ENCODE results near the gene UBE2K.
"Not testable (repeated sequence)": the region's sequence is repeated elsewhere in the genome, so short reads cannot be mapped to it uniquely, and the experiment has no call there.

Gene UBE2K

GRCh38 chr4:39731908-39732307 is 34.0 kb downstream of the UBE2K start:
- DNase-seq: no peak

GRCh38 chr4:39732728-39733127 is 34.8 kb downstream of the UBE2K start:
- DNase-seq: no peak

- not testable (repeated sequence) for DNase-seq
Measured at GRCh38 chr4:39739591-39739990, 41.7 kb downstream of the UBE2K start.

- peak; percentile 18 to 29 for DNase-seq
Measured at GRCh38 chr4:39741401-39741800, 43.5 kb downstream of the UBE2K start.

GRCh38 chr4:39745920-39746319 is 48.0 kb downstream of the UBE2K start:
- DNase-seq: no peak

- DNase-seq: no peak
Measured at GRCh38 chr4:39750216-39750615, 52.3 kb downstream of the UBE2K start.

GRCh38 chr4:39754309-39754708 is 56.4 kb downstream of the UBE2K start:
- DNase-seq: no peak

GRCh38 chr4:39756159-39756558 is 58.2 kb downstream of the UBE2K start:
- no peak for DNase-seq

GRCh38 chr4:39758176-39758575 is 60.2 kb downstream of the UBE2K start:
- DNase-seq: no peak

- no peak for DNase-seq
Measured at GRCh38 chr4:39759569-39759968, 61.6 kb downstream of the UBE2K start.

- DNase-seq: no peak
Measured at GRCh38 chr4:39761005-39761667, 63.2 kb downstream of the UBE2K start.

- no peak for DNase-seq
Measured at GRCh38 chr4:39763714-39764572, 66.0 kb downstream of the UBE2K start.

- DNase-seq: no peak
Measured at GRCh38 chr4:39770005-39770404, 72.1 kb downstream of the UBE2K start.

- DNase-seq: no peak
Measured at GRCh38 chr4:39770471-39770870, 72.5 kb downstream of the UBE2K start.

GRCh38 chr4:39770969-39771724 is 73.2 kb downstream of the UBE2K start:
- DNase-seq: no peak

- not testable (repeated sequence) for DNase-seq
Measured at GRCh38 chr4:39781988-39782387, 84.1 kb downstream of the UBE2K start.

GRCh38 chr4:39785083-39785482 is 87.1 kb downstream of the UBE2K start:
- DNase-seq: no peak

GRCh38 chr4:39786838-39787237 is 88.9 kb downstream of the UBE2K start:
- no peak for DNase-seq

- DNase-seq: no peak
Measured at GRCh38 chr4:39792128-39792527, 94.2 kb downstream of the UBE2K start.

- DNase-seq: no peak
Measured at GRCh38 chr4:39792529-39792928, 94.6 kb downstream of the UBE2K start.

GRCh38 chr4:39792976-39793375 is 95.0 kb downstream of the UBE2K start:
- not testable (repeated sequence) for DNase-seq

GRCh38 chr4:39802005-39802404 is 104.1 kb downstream of the UBE2K start:
- DNase-seq: no peak

GRCh38 chr4:39808231-39808749 is 110.4 kb downstream of the UBE2K start:
- DNase-seq: peak in 1 of 2 donors; percentile 7
